ENCODE data around the gene NDE1. TPM values are rescaled to one million over a fixed set of nuclear protein-coding genes. Genes with fewer than 3 reads are reported as not detected.

Gene NDE1
- total and polyA plus RNA-seq, 9 of the 15 experiments (the other 6 are each of a cell fraction or from before 2014, with no cell fraction given) = 3.1 to 59.9 (median 30.0) TPM

GRCh38 chr16:15609286-15609649 is 40.8 kb upstream of the NDE1 start:
- no peak for ATAC-seq
- POLR2A ChIA-PET = interaction anchor here (0.9 kb wide), 1 partner anchor 12 kb away, joined by 3 read pairs; no protein-coding TSS in a partner anchor
- H3K9me3 ChIP-seq (replicated peaks; ENCODE audit: control insufficient read depth, insufficient read depth, low read depth, low read length) = no peaks in the 10 kb centered on the region

GRCh38 chr16:15610369-15610871 is 39.6 kb upstream of the NDE1 start:
- Histone ChIP-seq H3K4me1 (replicated peaks in 1 of 2; ENCODE audit: control insufficient read depth in 2 of 2, insufficient read depth in 2 of 2, low read length in 2 of 2) (no peaks in the 10 kb centered on the region; a peak in 2 of 5 replicates), H3K27ac (ENCODE audit: extremely low read depth, low read depth, low read length) (no peak overlapping the region), H2AFZ (ENCODE audit: low read depth, low read length) (no peak overlapping the region), H3K9me3 (replicated peaks; ENCODE audit: control insufficient read depth, insufficient read depth, low read depth, low read length) (no peaks in the 10 kb centered on the region), H3K9me1 (ENCODE audit: control insufficient read depth, insufficient read depth, low read length) (peaks cover 7% of the 10 kb centered on the region), H3K4me2 (ENCODE audit: insufficient read depth, low read length) (no peak overlapping the region), H3K36me3 (ENCODE audit: control insufficient read depth, insufficient read depth, low read length) (peaks cover 54% of the 10 kb centered on the region), H3K9ac (ENCODE audit: insufficient read depth in 1 of 2, low read depth in 2 of 2, low read length in 2 of 2) (no peak overlapping the region), H3K79me2 (ENCODE audit: control insufficient read depth, insufficient read depth, low read length) (no peaks in the 10 kb centered on the region), H4K20me1 (replicated peaks; ENCODE audit: control insufficient read depth, insufficient read depth, low read length) (no peaks in the 10 kb centered on the region), H3K4me3 (no peak overlapping the region), H3K27me3 (ENCODE audit: control insufficient read depth in 2 of 2, insufficient read depth in 2 of 2, low read length in 2 of 2) (no peaks in the 10 kb centered on the region)
- POLR2A ChIA-PET = interaction anchor here (0.7 to 0.9 kb wide), 2 partner anchors 10 to 34 kb away, joined by 3 read pairs; no protein-coding TSS in a partner anchor
- FAIRE-seq = no peak
- DNase-seq (ENCODE audit: extremely low read depth in 1 of 4, low spot score in 3 of 4) = no peak
- ATAC-seq = no peak
- intact Hi-C loops (cut with micrococcal nuclease) (no loop called here), in situ Hi-C loops (cut with MboI) (no loop called here)
- no TSS peak for BruUV-seq (replicated peaks)
- CTCF ChIA-PET (ENCODE audit: low intra/inter-chr PET ratio) = no interaction called here
- TF ChIP-seq ZNF316 (IDR thresholded peaks at IDR 0.05) (0 out of 2 replicates have a peak, but pooled peaks have one; percentile 4), SP1 (CRISPR knock-in tag; IDR thresholded peaks at IDR 0.05) (no peak)
- WGBS (ENCODE audit: insufficient coverage, low coverage, missing lambda C conversion rate) = 80% methylated on average over 10 of the region's 10 CpGs

More at GRCh38 chr16:15609286-15609649, 40.8 kb upstream of the NDE1 start:
- H3K9ac ChIP-seq (ENCODE audit: insufficient read depth in 1 of 2, low read depth in 2 of 2, low read length in 2 of 2) = no peak overlapping the region
- BruUV-seq (replicated peaks) = no TSS peak
- TF ChIP-seq TAF15 (IDR thresholded peaks at IDR 0.05; ENCODE audit: low read depth, low read length) (no peak), TCF3 (CRISPR knock-in tag; IDR thresholded peaks at IDR 0.05) (no peak), GATAD2A (IDR thresholded peaks at IDR 0.05) (no peak), ZBTB1 (CRISPR knock-in tag; IDR thresholded peaks at IDR 0.05; ENCODE audit: borderline replicate concordance, low read depth) (no peak), ZFPM2 (CRISPR knock-in tag; IDR thresholded peaks at IDR 0.05) (no peak), TCF7 (IDR thresholded peaks at IDR 0.05; ENCODE audit: borderline replicate concordance) (no peak), CAMTA2 (CRISPR knock-in tag; conservative IDR thresholded peaks at IDR 0.05) (no peak), MEF2D (tag; conservative IDR thresholded peaks at IDR 0.05; ENCODE audit: low read depth) (no peak)
- H3K27ac ChIP-seq (ENCODE audit: extremely low read depth, low read depth, low read length) = no peak overlapping the region
- no peaks in the 10 kb centered on the region for H3K79me2 ChIP-seq (ENCODE audit: control insufficient read depth, insufficient read depth, low read length)
- H2AFZ ChIP-seq (ENCODE audit: low read depth, low read length) = no peak overlapping the region
- intact Hi-C loops (cut with micrococcal nuclease) (no loop called here), in situ Hi-C loops (cut with MboI) (no loop called here)
- CTCF ChIA-PET (ENCODE audit: low intra/inter-chr PET ratio) = no interaction called here
- no peak overlapping the region for H3K4me3 ChIP-seq
- FAIRE-seq (no peak), DNase-seq (ENCODE audit: extremely low read depth in 1 of 4, low spot score in 3 of 4) (no peak)
- H3K4me1 ChIP-seq (replicated peaks in 1 of 2; ENCODE audit: control insufficient read depth in 2 of 2, insufficient read depth in 2 of 2, low read length in 2 of 2) = no peaks in the 10 kb centered on the region; a peak in 3 of 5 replicates
- H3K36me3 ChIP-seq (ENCODE audit: control insufficient read depth, insufficient read depth, low read length) = peaks cover 55% of the 10 kb centered on the region
- WGBS (ENCODE audit: insufficient coverage, low coverage, missing lambda C conversion rate) = 92% methylated on average over 6 of the region's 6 CpGs
- no peaks in the 10 kb centered on the region for H4K20me1 ChIP-seq (replicated peaks; ENCODE audit: control insufficient read depth, insufficient read depth, low read length)
- no peaks in the 10 kb centered on the region for H3K27me3 ChIP-seq (ENCODE audit: control insufficient read depth in 2 of 2, insufficient read depth in 2 of 2, low read length in 2 of 2)
- H3K9me1 ChIP-seq (ENCODE audit: control insufficient read depth, insufficient read depth, low read length) = peaks cover 7% of the 10 kb centered on the region
- H3K4me2 ChIP-seq (ENCODE audit: insufficient read depth, low read length) = no peak overlapping the region
